Pancreas (tissue), 10 donors: Measurements from ENCODE around the gene TIMM9. TPM values are rescaled to one million over a fixed set of nuclear protein-coding genes. Genes with fewer than 3 reads are reported as not detected.

Experiments
- ATAC-seq, 4 donors: fragments of 200-7000 bp; cut with Tn5 transposase; one replicate each; pipeline versions ENCODE4 v1.8.0 to v1.9.1; 2020; ENCODE audit warnings: mild to moderate bottlenecking in 4 of 4, moderate library complexity in 4 of 4
- DNase-seq, 6 donors: peaks; one replicate each; pipeline ENCODE4 v3.0.0-alpha.2; 2020
- FAIRE-seq: peaks from 2 replicates; lab custom pipeline; 2012; peaks lifted over from hg19 to GRCh38; lab: Jason Lieb, UNC
- H3K27ac ChIP-seq, 4 donors: fragments of 200-600 bp; sonication (generic); 1 replicate in 3 of 4; 2 replicates in 1 of 4; pipeline versions ENCODE4 v1.5.0 to v1.8.0; 2020
- H3K27me3 ChIP-seq, 4 donors: fragments of 200-600 bp; one replicate each; pipeline ENCODE4 v1.8.0; 2021
- H3K36me3 ChIP-seq, 3 donors: fragments of 200-600 bp; sonication (generic) in 1 of 3; one replicate each; pipeline versions ENCODE4 v1.5.0 to v1.8.0; 2020 to 2021
- H3K4me1 ChIP-seq, 3 donors: fragments of 200-600 bp; one replicate each; pipeline ENCODE4 v1.8.0; 2021
- H3K4me3 ChIP-seq, 4 donors: fragments of 200-600 bp; sonication (generic) in 2 of 4; one replicate each; pipeline versions ENCODE4 v1.5.0 to v1.8.0; 2020 to 2021
- H3K9me3 ChIP-seq, 4 donors: fragments of 200-600 bp; one replicate each; pipeline ENCODE4 v1.8.0; 2021
- WGBS, 2 donors: extraction: QIAGEN DNeasy Blood & Tissue Kit; methylation state at CpG; one replicate each; pipeline ENCODE4 v1.1.7; 2013; 5-methylcytosine and 5-hydroxymethylcytosine counted together
- intact Hi-C, 3 donors: fragments of 100-400 bp; cut with DNase I; formaldehyde crosslinking; loops; one replicate each; pipeline versions ENCODE4 v1.11.1 to v1.14.2; 2022
- polyA plus RNA-seq, 2 donors: library from polyadenylated mRNA; stranded (reverse); fragments of 200-250 nt; gene quantifications; one replicate each; pipeline ENCODE4 v1.2.3, GENCODE V29; 2013
- total RNA-seq, 6 donors: library from RNA; stranded (reverse); fragmentation: NEBNext Ultra II Directional in 4 of 6; extraction: Animal tissue kit (Norgen Biotek cat#: 25700) in 4 of 6; gene quantifications; one replicate each; pipeline versions ENCODE4 v1.2.1 to v1.2.4, GENCODE V29; 2021 to 2023
- TF ChIP-seq, protein P1 (sequence below), 4 donors: fragments of 200-600 bp; sonication (generic) in 3 of 4; IDR thresholded peaks; one replicate each; pipeline versions ENCODE4 v1.5.0 to v1.8.0; 2021; ENCODE audit warnings: antibody characterized with exemption in 4 of 4
- donor health status: healthy with polysubstance abuse.
- donor health status: DM: no; HTN: no; CAD: no; lungs with moderate emphysema.
- donor health status: DM: no; HTN: no; CAD: no.
- donor health status: control.
- donor health status: control.
- donor health status: Bipolar disorder and iron deficiency.
- donor health status: DM: yes; HTN: yes; CAD: no.
- donor health status: DM: no; HTN: no; CAD: no.
- donor health status: DM: no; HTN: no; CAD: no.
- donor health status: DM: yes; HTN: yes; CAD: no.

TIMM9 gene
- total and polyA plus RNA-seq, 8 donors, result 24.1 to 58.7 (median 36.7) TPM

DNA sequence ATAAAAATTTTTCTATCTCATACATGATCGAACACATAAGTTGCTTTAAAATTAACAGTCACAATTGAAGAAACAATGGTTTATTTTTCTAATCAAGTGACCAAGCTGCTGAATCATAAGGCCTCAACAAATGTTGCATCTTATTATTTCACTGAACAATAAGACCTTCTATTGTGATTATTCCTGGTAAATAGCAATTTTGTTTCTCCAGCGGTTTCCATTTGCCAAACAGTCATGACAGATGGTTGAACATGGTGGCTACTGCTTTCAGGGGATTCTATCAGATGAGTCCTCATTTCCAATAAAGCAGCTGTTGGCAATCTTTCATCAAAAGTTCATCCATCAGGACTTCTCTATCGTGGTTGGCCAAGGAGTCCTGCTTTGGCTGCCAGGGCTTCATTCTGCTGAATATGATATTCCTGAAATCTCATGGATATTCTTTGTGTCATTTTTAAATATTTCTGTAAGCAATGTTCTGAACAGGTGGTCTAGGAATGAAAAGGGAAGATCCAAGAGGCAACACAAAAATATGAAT is 18.6 kb downstream of the TIMM9 start:
- TF ChIP-seq, protein P1, sequence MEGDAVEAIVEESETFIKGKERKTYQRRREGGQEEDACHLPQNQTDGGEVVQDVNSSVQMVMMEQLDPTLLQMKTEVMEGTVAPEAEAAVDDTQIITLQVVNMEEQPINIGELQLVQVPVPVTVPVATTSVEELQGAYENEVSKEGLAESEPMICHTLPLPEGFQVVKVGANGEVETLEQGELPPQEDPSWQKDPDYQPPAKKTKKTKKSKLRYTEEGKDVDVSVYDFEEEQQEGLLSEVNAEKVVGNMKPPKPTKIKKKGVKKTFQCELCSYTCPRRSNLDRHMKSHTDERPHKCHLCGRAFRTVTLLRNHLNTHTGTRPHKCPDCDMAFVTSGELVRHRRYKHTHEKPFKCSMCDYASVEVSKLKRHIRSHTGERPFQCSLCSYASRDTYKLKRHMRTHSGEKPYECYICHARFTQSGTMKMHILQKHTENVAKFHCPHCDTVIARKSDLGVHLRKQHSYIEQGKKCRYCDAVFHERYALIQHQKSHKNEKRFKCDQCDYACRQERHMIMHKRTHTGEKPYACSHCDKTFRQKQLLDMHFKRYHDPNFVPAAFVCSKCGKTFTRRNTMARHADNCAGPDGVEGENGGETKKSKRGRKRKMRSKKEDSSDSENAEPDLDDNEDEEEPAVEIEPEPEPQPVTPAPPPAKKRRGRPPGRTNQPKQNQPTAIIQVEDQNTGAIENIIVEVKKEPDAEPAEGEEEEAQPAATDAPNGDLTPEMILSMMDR (IDR thresholded peaks at IDR 0.05), result no peak
- 92 to 93% methylated on average over 3 of the region's 3 CpGs for WGBS, 2 donors
- Histone ChIP-seq H3K4me1 (no peaks in the 10 kb centered on the region), H3K4me3 (no peak overlapping the region), H3K27me3 (no peaks in the 10 kb centered on the region), H3K36me3 (peaks cover 0 to 36% (median 11%) of the 10 kb centered on the region in 3 donors), H3K27ac (no peak overlapping the region), H3K9me3 (no peaks in the 10 kb centered on the region)
- DNase-seq (no peak), ATAC-seq (no peak), FAIRE-seq (no peak)
- intact Hi-C loops, result no loop called here

DNA sequence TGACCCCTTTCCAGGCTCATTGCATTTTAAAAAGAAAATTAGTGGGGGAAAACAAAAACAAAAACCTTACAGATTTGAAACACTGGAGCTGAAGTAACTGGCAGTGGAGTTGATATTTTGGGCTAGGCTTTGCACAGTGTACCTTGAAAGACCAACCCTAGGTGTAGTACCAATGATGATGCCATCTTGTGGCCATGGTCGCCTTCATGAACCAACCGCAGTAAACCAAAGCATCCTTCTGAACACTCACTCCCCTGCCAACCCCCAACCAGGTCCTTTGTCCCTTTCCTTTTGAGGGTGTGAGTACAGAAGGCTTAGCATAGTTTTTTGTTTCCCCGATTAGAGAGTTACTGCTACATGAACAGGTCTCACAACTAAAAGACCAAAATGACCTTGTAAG is 25.7 kb downstream of the TIMM9 start:
- Histone ChIP-seq H3K27ac (no peak overlapping the region), H3K9me3 (no peaks in the 10 kb centered on the region), H3K4me1 (peaks cover 0 to 3% (median 0%) of the 10 kb centered on the region in 3 donors), H3K36me3 (no peaks in the 10 kb centered on the region), H3K27me3 (no peaks in the 10 kb centered on the region), H3K4me3 (no peak overlapping the region)
- TF ChIP-seq, protein P1 (IDR thresholded peaks at IDR 0.05), result no peak
- intact Hi-C loops, result no loop called here
- ATAC-seq, result no peak
- WGBS, 2 donors, result 80 to 87% methylated on average over 3 of the region's 3 CpGs
- no peak for DNase-seq
- no peak for FAIRE-seq

DNA sequence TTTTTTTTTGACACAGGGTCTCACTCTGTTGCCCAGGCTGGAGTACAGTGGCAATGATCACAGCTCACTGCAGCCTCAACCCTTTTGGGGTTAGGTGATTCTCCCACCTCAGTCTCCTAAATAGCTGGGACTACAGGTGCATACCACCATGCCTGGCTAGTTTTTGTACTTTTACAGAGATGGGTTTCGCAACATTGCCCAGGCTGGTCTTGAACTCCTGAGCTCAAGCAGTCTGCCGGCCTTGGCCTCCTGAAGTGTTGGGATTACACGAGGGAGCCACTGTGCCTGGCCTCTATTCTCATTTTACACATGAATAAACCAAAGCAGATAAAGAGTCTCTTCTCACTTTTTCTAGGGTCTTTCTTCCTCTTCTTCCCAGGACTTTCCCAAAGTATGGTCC is 28.4 kb downstream of the TIMM9 start:
- no peak for FAIRE-seq
- no peak overlapping the region for H3K4me3 ChIP-seq
- H3K9me3 ChIP-seq, result no peaks in the 10 kb centered on the region
- H3K4me1 ChIP-seq, result peaks cover 0 to 6% (median 0%) of the 10 kb centered on the region in 3 donors
- H3K27me3 ChIP-seq, result no peaks in the 10 kb centered on the region
- intact Hi-C loops, result no loop called here
- 93 to 96% methylated on average over 3 of the region's 3 CpGs for WGBS, 2 donors
- H3K36me3 ChIP-seq, result no peaks in the 10 kb centered on the region
- ATAC-seq, result no peak
- TF ChIP-seq, protein P1 (IDR thresholded peaks at IDR 0.05), result no peak
- H3K27ac ChIP-seq, result no peak overlapping the region
- no peak for DNase-seq

DNA sequence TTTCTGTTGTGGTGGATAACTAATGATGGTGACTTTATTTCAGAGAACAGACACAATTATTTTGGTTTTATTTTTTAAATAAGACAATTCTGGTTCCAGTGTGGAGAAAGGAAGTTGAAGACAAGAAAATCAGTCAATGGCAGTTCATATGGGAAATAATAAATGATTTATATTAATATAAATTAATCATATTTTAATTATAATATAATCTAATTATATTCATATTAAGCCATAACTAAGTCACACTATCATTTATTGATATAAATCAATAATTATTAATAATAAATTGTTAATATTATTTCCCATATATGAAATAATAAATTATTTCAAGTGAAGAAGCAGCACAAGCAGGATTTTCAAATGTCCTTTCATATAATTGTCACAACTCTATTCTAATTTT is 28.8 kb downstream of the TIMM9 start:
- TF ChIP-seq, protein P1 (IDR thresholded peaks at IDR 0.05), result no peak
- intact Hi-C loops, result no loop called here
- DNase-seq, result no peak
- Histone ChIP-seq H3K36me3 (no peaks in the 10 kb centered on the region), H3K27ac (no peak overlapping the region), H3K4me1 (peaks cover 0 to 6% (median 0%) of the 10 kb centered on the region in 3 donors), H3K9me3 (no peaks in the 10 kb centered on the region), H3K4me3 (no peak overlapping the region), H3K27me3 (no peaks in the 10 kb centered on the region)
- ATAC-seq, result no peak
- FAIRE-seq, result no peak

DNA sequence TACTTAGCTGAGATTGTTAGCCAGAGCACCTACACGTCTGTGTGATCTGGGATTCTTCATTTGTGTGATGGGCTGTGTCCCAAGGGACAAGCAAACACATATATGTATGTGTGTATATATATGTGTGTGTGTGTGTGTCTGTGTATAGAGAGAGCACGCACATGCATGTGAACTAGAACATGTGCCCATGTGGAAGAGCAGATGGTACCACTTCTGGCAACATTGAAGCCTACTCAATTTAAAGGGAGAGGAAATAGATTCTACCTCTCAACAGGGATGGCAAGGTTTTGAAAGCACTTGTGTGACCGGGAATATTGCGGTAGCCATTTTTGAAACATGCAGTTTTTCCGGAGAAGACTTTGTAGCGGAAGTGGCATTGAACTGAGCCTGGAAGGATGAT is 30.2 kb downstream of the TIMM9 start:
- no peak overlapping the region for H3K4me3 ChIP-seq
- no peak for ATAC-seq
- intact Hi-C loops, result no loop called here
- H3K27ac ChIP-seq, result no peak overlapping the region
- WGBS, 2 donors, result 92 to 97% methylated on average over 6 of the region's 6 CpGs
- no peak for FAIRE-seq
- TF ChIP-seq, protein P1 (IDR thresholded peaks at IDR 0.05), result no peak
- H3K36me3 ChIP-seq, result no peaks in the 10 kb centered on the region
- H3K27me3 ChIP-seq, result no peaks in the 10 kb centered on the region
- H3K4me1 ChIP-seq, result peaks cover 0 to 6% (median 0%) of the 10 kb centered on the region in 3 donors
- no peak for DNase-seq
- H3K9me3 ChIP-seq, result no peaks in the 10 kb centered on the region
